HG03280 (cell line): ENCODE results near the gene DNAJC4.

ENCODE experiments used
- ATAC-seq: cut with Tn5 transposase; IDR thresholded peaks from one replicate; pipeline ENCODE4 v1.9.1; 2021; ENCODE audit warnings: mild to moderate bottlenecking, moderate library complexity; ENCODE audit not compliant: unreplicated experiment

DNAJC4 gene, protein sequence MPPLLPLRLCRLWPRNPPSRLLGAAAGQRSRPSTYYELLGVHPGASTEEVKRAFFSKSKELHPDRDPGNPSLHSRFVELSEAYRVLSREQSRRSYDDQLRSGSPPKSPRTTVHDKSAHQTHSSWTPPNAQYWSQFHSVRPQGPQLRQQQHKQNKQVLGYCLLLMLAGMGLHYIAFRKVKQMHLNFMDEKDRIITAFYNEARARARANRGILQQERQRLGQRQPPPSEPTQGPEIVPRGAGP

DNA sequence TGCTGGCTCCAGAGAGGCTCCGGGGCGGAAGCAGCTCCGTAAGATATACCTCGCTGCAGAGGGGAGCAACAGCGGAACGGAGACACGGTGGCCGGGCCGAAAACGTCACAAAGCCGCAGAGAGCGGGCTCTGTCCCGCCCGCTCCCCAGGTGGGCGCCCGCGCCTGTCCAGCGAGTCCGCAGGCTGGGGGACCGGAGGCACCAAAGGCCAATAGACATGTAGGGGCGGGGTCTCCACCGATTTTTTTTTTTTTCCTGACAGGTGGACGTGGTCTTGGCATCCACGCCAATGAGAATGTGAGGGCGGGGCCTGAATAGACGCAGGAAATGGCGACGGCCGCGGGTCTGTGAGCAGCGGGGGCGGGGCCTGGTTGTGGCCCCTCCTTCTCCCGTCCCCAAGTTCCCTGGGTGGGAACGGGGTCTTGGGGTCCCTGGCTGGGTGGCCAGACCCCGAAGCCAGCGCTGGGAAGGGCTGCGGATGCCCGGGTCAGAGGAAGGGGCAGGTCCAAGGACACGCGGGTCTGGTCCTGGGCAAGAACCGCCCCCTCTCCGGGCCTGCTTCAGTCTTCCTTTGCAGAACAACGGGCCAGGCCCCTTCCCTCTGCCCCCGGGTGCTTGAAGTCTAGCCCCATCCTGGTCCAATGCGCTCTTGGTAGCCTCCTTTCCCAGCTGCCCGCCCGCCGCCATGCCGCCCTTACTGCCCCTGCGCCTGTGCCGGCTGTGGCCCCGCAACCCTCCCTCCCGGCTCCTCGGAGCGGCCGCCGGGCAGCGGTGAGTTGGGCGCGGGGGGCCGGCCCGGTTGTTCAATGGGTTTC lies at the start of gene DNAJC4:
Gene DNAJC4, plus strand, starts transcription at position 378 of the 814 bp plus-strand sequence. Its CDS starts 307 bp downstream, at position 685.
- ATAC-seq, result peak; percentile 53

- no peak for ATAC-seq
Observed at GRCh38 chr11:64180891-64181290, 49.5 kb upstream of the DNAJC4 start.

DNA sequence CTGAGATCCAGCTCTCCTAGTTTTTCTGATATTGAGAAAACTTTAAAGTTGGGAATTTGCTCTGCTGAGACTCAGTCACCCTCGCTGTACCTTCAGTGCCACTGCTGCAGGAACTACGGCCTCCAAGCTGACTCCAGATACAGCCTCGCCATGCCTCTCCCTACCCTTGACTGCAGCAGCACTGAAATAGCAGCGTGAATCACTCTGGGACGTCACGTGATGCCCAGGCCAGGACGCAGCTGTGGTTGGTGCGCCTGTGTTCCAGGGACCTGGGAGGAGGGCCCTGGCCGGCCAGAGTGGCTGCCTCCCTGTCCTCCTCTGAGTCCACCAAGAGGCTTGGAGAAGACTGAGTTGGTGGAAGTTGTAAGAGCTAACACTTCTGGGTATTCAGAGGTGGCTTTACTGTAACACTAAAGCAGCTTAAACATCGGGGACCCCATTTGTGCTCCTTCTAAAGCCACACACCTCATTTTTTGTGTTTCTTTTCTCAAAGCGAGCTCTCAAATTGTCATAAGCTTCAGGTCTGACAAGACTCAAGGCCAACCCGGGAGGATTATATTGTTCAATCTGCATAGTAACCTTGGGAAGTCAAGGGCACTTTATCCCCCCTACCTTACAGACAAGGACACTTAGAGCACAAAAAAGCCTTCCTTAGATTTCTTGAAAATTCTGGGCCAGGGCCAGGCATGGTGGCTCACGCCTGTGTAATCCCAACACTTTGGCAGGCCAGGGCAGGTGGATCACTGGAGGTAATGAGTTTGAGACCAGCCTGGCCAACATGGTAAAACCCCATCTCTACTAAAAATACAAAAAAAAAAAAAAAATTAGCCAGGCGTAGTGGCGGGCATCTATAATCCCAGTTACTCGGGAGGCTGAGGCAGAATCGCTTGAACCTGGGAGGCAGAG lies 48.6 kb upstream of the DNAJC4 start:
- ATAC-seq, result no peak

- ATAC-seq, result no peak
Observed at GRCh38 chr11:64183890-64184289, 46.5 kb upstream of the DNAJC4 start.

GRCh38 chr11:64185175-64185692 lies 45.1 kb upstream of the DNAJC4 start:
- peak; percentile 16 for ATAC-seq

- peak; percentile 86 for ATAC-seq
Observed at GRCh38 chr11:64185693-64186491, 44.5 kb upstream of the DNAJC4 start, which contains the start of gene STIP1. TSS of gene STIP1 (plus strand) at chr11:64186171. CDS start at chr11:64186262, 91 bp downstream.

DNA sequence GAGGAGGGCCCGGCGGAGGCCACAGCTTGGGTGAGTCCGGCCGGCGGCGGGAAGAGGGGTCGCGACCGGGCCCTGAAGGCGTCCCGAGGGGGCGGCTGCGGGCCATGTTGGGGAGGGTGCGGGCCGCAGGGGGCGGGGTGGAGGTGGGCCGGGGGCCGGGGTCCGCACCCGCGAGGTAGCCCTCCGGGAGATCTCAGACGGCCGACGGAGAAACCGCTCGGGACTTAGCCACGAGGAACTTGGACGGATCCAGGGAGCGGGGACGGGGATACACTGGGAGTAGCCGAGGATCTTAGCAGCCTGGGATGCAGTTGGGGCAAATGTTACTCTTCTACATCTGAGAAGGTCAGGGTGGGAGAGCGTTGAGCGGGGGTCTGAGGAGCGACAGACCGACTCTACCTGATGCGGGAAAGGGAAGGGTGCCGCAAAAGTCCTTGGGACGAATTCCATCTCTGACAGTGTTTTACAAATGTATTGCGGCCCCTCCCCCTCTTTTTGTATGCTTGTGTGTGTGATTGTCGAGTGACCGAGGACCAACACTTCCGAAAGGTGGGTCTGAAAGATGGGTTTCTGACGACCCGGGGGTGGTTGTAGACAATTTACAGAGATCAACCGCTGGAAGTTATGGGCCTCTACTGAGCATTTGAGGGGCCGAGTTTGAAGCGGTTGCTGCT lies 43.7 kb upstream of the DNAJC4 start:
- no peak for ATAC-seq

- no peak for ATAC-seq
Observed at GRCh38 chr11:64192434-64192833, 37.9 kb upstream of the DNAJC4 start.

DNA sequence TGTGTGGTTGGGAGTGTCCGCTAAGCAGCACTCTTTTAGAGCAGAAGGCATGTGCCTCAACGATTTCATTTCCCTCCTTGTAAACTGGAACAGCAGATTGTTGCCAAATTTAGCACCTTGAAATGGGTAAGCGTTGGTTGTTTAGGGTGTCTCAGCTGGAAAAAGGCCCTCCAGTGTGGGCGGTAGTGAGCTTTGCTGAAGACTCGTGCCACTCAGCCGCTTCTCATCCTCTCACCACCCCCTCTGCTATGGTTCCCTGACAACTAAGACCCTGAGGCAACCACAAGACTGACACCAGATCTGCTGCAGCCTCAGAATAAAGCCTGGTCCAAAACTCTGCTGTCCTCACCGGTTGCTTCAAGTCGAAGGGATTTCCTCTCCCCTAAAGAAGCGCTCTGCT lies 33.7 kb upstream of the DNAJC4 start:
- no peak for ATAC-seq

- ATAC-seq, result no peak
Observed at GRCh38 chr11:64198511-64198910, 31.8 kb upstream of the DNAJC4 start.

DNA sequence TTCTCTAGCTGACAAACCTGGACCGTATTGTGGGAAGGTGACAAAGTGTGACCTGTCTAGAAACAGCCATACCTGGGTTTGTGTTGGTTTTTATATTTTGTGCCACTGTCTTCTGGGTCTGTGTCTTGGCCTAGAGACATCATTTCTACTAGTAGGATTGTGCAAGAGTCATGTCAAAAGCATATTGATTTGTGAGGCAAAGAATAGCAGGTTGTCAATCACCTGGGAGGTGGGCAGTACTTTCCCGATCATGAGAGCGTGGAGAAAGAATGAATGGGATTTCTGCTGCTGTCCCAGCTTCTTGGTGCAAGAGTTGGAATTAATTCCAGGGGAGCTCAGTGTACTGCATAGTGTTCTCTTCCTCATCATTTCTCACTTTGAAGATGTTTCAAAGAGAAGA lies 28.8 kb upstream of the DNAJC4 start:
- ATAC-seq, result no peak

DNA sequence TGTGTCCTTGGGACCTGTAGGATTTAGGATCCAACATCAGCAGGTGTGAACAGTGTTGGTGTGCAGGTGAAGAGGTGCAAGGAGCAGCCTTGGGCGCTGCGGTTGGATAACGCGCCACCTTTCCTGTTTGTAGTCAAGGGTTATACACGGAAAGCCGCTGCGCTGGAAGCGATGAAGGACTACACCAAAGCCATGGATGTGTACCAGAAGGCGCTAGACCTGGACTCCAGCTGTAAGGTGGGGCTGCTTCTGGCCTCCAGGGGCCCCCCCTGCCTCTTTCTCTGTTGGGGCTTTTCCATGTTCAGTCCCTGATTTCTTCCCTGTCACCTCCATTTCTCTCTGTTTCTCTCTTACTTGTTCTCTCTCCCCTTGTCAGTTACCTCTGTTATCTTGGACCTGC lies 27.4 kb upstream of the DNAJC4 start:
- no peak for ATAC-seq

- ATAC-seq, result no peak
Observed at GRCh38 chr11:64203421-64204079, 26.8 kb upstream of the DNAJC4 start.

- ATAC-seq, result no peak
Observed at GRCh38 chr11:64204080-64204440, 26.3 kb upstream of the DNAJC4 start.

DNA sequence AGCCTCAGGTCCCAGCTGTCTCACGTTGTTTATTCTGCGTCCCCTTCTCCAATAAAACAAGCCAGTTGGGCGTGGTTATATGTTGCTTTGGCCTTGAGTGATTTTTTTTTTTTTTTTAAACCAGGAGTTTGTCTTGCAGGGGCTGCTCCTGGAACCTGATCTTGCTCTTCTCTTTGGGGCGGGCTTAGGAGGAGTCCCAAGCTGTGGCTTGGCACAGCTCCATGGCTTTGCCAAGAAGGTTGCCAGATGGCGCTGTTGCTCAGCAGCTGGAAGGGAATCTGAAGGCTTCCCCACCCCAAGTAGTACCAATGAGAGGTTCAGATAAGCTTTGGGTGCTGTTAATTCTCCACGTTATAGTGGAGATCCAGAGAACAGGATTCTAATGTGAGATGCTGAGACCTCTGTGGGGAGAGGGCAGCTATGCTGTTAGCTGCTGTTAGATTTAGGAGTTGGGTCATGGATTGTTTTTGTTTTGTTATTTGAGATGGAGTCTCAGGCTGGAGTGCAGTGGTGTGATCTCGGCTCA lies 25.8 kb upstream of the DNAJC4 start:
- ATAC-seq, result no peak

- no peak for ATAC-seq
Observed at GRCh38 chr11:64206457-64207255, 23.7 kb upstream of the DNAJC4 start, which contains the start of gene FERMT3. TSS of gene FERMT3 (plus strand) at chr11:64206721. CDS start at chr11:64207365, 644 bp downstream.

GRCh38 chr11:64207256-64208085 lies 22.9 kb upstream of the DNAJC4 start:
- peak; percentile 41 for ATAC-seq
